Epithelial cell of prostate (primary cell): Measurements from ENCODE around the gene SRCIN1.
"Not testable (repeated sequence)": the region's sequence is repeated elsewhere in the genome, so short reads cannot be mapped to it uniquely, and the experiment has no call there.

Experiments
- DNase-seq: peaks from one replicate; pipeline ENCODE4 v3.0.0-alpha.2; 2011; ENCODE audit warnings: low read depth, low spot score
- H3K27ac ChIP-seq: fragments of 450-650 bp; 2 replicates; pipeline ENCODE4 v1.5.1; 2017; ENCODE audit warnings: mild to moderate bottlenecking

SRCIN1 gene

DNA sequence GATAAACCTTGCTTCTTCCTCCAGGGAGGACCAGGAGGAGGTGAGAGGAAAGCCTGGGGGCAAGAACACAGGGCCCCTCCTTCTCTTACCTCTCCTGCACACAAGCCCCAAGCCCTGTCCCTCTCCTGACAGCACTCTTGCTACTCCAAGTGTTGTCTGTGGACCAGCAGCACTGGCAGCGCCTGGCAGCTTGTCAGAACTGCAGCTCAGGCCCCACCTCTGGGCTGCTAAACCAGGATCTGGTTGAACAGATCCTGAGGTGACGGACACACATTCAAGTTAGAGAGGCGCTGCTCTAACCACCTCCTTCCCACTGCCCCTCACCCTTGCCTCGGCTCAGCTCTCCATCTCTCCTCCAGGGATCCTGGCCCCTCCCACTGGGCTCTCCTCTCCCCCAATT lies 56.5 kb downstream of the SRCIN1 start:
- no peak for DNase-seq

GRCh38 chr17:38547444-38547843 lies 58.3 kb downstream of the SRCIN1 start:
- DNase-seq = no peak

More for the DNA sequence above, 56.5 kb downstream of the SRCIN1 start:
- H3K27ac ChIP-seq = no peak overlapping the region

GRCh38 chr17:38546396-38546795 lies 59.4 kb downstream of the SRCIN1 start:
- no peak overlapping the region for H3K27ac ChIP-seq
- DNase-seq = no peak

More at GRCh38 chr17:38547444-38547843, 58.3 kb downstream of the SRCIN1 start:
- no peak overlapping the region for H3K27ac ChIP-seq

GRCh38 chr17:38545531-38546225 lies 60.1 kb downstream of the SRCIN1 start:
- no peak for DNase-seq
- H3K27ac ChIP-seq = no peak overlapping the region

DNA sequence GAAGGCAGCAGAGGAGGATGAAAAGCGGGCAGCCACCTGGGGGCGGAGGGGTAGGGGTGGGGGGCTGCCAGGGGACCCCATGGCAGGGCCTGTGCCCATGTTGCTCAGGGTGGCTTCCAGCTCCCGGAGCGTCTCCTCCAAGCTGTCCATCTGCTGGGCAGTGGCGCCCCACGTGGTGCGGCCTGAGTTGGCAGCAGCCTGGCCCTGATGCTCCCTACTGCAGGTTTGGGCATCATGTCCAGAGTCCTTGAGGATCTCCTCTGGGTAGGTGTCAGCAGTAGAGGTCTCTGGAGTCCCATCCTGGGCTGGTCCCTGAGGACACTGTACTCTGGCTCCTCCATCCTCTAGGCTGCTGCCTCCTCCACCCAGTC lies 60.9 kb downstream of the SRCIN1 start:
- DNase-seq = no peak
- no peak overlapping the region for H3K27ac ChIP-seq

DNA sequence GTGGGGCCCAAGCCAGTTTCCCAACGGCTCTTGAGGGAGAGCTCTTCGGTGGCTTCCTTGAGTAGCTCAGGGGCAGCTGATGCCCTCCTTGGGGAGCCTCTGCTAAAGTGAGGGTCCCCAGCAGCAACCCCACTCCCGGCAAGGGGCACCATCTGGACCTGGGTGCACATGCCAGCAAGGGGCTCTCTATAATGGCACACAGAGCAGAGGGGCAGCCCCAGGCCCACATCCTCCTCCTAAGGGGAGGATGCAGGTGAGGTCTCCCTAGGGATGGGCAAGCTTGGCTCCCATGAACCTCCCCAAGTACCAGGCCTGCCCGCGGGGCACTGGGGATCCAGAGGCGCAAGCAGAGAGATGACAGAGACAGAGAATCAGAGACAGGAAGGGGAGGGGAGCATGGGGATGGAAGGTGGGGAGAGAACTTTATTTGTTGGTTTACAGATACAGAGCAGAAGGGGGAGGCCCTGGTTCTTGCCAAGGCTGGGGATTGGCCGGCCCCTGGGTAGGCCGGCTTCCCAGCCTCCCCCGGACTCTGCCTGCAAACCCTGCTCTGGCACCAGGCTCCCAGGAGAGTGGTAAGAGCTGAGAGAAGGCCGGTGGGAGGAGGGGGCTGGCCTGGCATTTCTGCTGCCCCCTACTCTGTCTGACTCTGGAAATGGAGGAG lies 61.4 kb downstream of the SRCIN1 start:
- no peak for DNase-seq
- H3K27ac ChIP-seq = no peak overlapping the region

GRCh38 chr17:38543403-38544174 lies 62.2 kb downstream of the SRCIN1 start:
- no peak overlapping the region for H3K27ac ChIP-seq
- no peak for DNase-seq

DNA sequence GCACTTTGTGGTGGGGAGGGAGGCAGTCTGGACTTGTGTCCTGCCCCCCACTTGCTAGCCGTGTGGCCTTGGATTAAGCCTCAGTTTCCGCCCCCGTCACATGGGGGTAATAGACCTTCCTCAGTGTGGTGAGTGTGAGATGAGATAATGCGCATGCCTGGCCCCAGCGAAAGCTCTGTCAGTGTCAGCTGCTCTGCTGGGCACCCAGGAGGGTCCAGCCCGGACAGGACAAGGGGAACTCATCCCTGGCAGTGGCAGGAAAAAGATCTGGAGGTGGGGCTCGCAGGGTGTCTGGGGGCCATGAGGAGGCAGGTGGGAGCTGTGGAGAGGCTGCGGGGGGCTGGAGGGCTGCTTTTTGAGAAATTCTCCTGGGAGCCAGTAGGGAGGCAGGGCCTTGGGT lies 63.5 kb downstream of the SRCIN1 start:
- DNase-seq = no peak

DNA sequence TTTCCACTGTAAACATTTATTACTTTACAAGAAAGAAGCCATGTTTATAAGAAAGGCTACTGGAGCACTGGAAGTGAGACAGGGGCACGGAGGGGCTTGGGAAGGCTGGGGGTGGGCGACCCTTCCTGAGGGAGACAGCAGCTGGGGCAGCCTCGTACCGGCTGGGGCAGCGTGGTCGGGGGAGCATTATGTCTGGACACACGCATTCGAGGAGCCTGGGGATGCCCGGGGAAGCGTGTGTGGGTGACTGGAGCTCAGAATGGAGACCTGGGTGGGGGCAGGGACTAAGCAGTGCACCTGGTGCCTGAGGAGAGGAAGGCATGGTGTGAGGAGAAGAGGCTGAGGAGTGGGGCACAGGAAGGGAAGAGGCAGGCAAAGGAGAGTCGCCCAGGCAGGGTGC lies 64.5 kb downstream of the SRCIN1 start:
- DNase-seq = no peak
- no peak overlapping the region for H3K27ac ChIP-seq

More for the DNA sequence above, 63.5 kb downstream of the SRCIN1 start:
- H3K27ac ChIP-seq = no peak overlapping the region

GRCh38 chr17:38540514-38541045 lies 65.2 kb downstream of the SRCIN1 start:
- DNase-seq = no peak
- no peak overlapping the region for H3K27ac ChIP-seq

DNA sequence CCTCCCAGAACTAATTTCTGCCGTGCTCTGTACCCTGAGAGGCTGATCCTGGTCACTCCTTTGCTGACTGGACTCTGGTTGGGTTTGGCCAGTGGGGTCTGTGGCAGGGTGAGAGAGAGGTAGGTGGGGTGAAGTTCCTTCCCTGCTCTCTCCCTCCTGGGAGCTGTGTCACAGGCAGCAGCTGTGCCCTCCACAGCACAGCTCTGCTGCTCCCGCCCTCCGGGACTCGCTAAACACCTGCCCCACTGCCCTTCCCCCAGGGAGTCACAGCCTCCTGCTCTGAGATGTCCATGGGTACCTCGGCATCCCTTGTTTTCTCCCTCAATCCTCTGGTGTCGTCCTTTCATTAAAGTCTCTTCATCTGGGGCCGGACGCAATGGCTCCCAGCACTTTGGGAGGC lies 66.4 kb downstream of the SRCIN1 start:
- DNase-seq = no peak
- H3K27ac ChIP-seq = no peak overlapping the region

- DNase-seq = no peak
- no peak overlapping the region for H3K27ac ChIP-seq
These were observed 66.8 kb downstream of the SRCIN1 start for GRCh38 chr17:38538906-38539305.

DNA sequence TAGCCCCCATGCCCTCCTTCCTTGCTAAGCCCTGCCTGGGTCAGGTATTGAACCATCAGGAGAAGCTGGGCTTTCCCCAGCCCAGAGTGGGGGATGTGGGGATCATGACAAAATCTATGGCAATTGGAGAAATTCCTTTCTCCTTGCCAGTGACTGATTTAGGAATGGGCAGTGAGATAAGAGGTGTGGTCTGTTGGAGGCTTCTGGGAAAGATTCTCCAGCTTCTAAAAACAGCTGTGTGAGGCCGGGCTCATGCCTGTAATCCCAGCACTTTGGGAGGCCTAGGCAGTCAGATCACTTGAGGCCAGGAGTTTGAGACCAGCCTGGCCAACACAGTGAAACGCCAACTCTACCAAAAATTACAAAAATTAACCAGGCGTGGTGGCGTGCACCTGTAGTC lies 69.1 kb downstream of the SRCIN1 start:
- no peak for DNase-seq
- no peak overlapping the region for H3K27ac ChIP-seq

DNA sequence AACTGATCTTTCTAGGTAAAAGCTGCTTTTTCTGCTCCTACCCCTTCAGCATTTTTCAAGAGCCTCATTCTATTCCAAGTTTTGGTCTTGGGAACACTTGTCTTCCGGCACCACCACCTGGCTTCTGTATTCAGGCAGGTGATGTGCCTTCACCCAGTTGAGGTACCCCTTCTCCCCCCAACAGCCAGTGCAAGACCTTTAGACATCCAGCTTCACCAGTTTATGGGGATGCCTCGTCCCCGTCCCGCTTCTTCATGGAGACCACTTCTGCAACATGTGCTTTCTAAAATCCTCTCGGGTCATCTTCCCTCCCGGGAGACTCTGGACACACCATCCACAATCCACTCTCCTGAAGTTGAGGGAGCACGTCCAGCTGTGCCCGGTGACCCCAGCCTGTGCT lies 69.9 kb downstream of the SRCIN1 start:
- H3K27ac ChIP-seq = no peak overlapping the region
- no peak for DNase-seq

DNA sequence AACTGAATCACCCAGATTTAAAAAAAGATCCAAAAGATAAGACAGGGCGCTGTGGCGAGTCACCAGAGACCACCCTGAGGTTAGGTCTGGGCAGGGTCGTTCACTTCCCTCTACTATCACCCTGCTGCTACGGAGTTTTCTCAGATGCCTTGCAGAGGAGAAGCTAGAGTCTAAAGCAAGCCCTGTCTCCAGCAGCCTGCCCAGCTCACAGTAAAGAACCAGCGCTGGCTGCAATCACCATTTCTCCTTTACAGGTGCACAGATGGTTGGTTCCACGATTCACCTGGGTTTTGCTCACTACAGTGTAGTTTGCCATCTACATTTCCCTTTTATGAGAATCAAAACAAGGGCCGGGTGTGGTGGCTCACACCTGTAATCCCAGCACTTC lies 71.3 kb downstream of the SRCIN1 start:
- no peak for DNase-seq

DNA sequence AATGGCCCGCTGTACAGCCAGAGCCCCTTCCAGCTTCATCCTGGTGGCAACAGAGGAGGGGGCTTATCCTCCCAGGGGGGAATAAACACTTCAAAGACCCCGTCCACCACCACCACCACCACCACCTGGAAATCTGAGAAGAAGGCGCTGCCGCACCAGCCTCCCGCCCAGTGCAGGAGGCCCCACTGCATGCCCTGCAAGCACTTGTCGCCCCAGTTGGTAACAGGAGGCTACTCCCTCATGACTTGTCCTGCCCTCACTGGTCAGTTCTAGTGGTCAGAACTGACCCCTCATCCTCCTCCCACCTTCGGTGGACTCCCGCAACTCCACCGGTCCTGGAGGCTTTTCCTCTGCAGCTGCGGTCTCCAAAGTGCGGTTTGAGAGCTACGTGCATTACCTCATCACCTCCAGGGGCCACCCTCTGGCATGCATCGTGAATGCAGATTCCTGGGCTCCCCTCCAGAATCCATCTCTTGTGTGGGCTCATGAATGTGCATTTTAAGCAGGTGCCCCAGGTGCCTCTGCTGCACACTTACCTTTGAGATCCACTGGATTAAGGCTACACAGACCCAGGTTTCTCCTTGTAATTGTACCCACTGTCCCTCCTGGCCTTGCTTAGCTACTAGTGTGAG lies 71.8 kb downstream of the SRCIN1 start:
- no peak overlapping the region for H3K27ac ChIP-seq
- no peak for DNase-seq

More for the DNA sequence above, 71.3 kb downstream of the SRCIN1 start:
- H3K27ac ChIP-seq = no peak overlapping the region

GRCh38 chr17:38533241-38533640 lies 72.5 kb downstream of the SRCIN1 start:
- no peak overlapping the region for H3K27ac ChIP-seq
- no peak for DNase-seq

DNA sequence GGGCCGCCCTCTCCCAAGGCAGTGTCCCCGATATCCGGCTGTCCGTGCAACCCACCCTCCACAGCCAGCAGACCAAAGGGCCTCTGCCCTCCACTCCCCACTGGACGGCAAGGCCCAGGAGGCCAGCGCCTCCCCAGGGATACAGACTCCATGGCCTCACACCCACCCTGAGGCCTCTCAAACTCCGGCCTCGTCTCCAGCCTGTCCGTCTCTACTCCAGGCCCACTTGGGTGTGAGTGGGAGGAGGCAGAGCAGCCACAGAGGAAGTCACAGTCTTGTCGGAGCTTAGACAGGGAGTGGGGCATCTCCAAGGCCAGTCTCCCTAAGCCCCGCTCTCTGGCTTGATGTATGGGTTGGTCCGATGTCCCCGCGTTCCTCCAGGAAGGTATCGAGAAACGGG lies 73.3 kb downstream of the SRCIN1 start:
- no peak for DNase-seq
- H3K27ac ChIP-seq = no peak overlapping the region

DNA sequence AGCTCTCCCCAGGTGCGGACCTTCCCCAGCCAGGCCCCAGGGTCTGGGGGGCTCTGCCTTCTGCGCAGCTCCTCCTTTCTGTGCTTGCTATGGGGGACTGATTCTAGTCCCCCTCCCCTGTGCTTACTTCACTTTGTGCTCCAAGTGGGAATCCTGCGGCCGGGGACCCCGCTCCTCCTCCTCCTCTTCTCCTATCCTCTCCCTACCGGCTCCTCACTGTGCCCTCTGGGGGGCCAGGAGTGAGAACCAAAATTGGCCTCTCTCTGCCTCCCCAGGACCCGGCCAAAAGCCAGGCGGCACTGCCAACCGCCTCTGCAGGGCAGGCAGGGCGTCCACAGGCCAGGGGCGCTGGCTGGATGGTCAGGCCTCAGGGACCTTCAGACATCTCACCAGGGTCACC lies 74.0 kb downstream of the SRCIN1 start:
- H3K27ac ChIP-seq, DNase-seq: not testable (repeated sequence)

DNA sequence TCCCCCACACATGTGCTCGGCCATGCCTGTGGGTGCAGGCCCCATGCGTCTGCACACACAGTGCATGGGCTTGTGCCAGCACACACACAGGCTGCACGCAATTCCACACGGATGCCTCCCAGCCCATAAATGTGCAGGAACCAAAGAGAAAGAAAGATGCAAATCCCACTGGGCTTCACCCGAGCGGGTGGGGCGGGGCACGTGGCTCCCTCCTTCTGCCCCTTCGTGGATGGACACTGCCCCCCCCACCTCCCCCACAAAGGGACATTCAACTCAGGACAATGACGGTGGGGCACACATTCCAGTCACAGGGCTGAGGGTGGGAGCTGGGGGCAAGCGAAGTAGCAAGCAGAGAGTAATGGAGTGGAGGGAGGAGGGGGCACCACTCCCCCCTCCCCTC lies 74.9 kb downstream of the SRCIN1 start:
- DNase-seq, H3K27ac ChIP-seq: not testable (repeated sequence)

- H3K27ac ChIP-seq, DNase-seq: not testable (repeated sequence)
These were observed 77.6 kb downstream of the SRCIN1 start for GRCh38 chr17:38528141-38528540.
